Epidermal melanocyte (primary cell): ENCODE data around the gene GRAP2.
"Not testable (repeated sequence)": the region's sequence is repeated elsewhere in the genome, so short reads cannot be mapped to it uniquely, and the experiment has no call there.

Source experiments
- DNase-seq: peaks from one replicate; pipeline ENCODE4 v3.0.0; 2011; ENCODE audit warnings: low spot score; ENCODE audit not compliant: insufficient read length

Gene GRAP2

DNA sequence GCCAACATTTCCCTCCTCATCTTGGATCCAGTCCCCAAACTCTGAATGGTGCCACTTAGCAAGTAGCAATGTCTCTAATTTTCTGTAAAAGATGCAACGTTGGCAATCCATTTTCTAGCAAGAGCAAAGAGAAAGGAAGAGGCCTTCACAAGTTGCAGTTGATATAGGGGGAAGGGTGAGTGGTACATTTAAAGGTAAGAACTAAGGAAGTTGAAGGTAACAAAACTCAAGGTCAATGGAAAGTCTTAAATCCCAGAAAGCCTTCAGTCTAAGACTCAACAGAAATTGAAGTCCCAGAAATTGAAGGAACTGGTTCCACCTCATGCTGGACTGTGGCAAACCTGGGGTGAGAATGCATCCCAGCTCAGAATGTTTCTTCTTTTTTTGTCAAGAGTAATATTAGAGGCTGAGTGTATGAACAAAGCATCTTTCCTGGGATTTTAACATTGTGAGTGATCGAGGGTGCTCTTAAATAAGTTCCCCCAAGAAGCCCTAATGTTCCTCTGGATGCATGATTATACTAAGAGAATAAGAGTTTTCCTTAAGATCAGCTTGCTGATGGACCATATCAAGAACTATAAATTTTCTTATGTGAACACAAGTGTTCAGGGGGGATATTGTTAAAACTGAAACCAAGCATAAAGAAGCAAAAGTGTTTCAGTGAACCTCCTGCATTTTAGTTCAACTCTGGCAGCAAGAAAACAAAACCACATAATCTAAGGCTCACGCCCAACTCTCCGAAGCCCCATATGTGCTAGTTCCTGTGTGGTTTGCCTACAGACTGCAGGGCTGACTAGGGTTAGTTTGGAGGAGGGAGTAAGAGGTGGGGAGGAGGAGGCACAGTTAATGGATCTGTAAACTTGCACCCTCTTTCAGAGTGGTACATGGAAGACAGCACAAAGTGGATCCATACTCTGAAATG, at the start of gene GRAP2:
Gene GRAP2 (plus strand): TSS at position 779 of the 922 bp plus-strand sequence. CDS start 46,023 bp downstream, outside the sequence.
- no peak for DNase-seq

DNA sequence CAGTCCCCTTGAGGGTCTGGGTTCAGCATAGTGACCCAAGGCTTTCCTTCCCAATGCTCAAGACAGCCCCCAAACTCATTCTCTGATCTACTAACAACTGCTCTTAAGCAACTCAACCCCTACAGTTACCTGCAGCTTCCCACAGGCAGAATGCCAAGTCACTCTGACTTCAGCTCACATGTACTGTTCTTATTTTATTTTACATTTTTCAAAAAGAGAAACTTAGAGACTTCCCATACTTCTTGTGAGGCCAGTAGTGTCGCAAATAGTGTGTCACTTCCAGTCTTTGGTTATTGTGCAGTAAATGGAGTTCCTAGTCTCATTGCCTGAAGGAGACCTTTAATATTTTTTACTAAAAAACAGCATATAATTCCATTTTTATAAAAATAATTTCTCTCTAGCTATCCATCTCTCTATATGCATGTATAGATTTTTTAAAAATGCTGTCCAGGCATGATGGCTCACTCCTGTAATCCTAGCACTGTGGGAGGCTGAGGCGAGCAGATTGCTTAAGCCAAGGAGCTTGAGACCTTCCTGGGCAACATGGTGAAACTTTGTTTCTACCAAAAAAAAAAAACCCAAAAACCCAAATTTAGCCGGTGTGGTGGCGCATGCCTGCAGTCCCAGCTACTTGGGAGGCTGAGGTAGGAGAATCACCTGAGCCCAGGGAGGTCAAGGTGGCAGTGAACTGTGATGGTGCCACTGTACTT, 49.1 kb upstream of the GRAP2 start:
- no peak for DNase-seq

DNA sequence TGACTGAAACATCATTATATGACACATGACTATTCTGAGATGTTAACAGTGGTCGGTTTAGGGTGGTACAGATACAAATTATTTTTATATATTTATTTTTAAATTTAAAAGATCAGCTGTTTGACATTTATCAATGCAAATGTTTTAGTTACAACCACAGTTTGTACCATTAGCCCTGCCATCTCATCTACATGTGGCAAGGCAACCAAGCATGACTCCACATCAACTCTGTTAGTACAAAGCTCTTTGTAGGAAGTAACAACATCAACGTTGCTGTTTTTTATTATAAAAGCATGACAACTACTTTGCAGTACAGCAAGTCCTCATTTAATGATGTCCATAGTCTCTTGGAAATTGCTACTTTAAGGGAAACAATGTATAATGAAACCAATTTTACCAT, 48.1 kb upstream of the GRAP2 start:
- DNase-seq, result no peak

DNA sequence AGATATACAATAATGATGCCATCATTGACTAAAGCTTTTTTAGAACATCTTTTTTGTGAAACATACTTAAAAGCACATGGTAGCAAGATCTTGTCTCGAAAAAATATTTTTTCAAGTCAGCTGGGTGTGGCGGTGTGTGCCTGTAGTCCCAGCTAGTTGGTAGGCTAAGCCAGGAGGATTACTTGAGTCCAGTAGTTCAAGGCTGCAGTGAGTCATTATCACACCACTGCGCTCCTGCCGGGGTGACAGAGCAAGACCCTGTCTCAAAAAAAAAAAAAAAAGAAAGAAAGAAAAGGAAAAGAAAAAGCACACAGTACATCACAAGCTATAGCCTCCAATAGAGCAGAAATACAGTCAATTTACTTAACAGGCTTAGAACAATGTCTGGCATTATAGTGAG, 44.3 kb upstream of the GRAP2 start:
- no peak for DNase-seq

DNA sequence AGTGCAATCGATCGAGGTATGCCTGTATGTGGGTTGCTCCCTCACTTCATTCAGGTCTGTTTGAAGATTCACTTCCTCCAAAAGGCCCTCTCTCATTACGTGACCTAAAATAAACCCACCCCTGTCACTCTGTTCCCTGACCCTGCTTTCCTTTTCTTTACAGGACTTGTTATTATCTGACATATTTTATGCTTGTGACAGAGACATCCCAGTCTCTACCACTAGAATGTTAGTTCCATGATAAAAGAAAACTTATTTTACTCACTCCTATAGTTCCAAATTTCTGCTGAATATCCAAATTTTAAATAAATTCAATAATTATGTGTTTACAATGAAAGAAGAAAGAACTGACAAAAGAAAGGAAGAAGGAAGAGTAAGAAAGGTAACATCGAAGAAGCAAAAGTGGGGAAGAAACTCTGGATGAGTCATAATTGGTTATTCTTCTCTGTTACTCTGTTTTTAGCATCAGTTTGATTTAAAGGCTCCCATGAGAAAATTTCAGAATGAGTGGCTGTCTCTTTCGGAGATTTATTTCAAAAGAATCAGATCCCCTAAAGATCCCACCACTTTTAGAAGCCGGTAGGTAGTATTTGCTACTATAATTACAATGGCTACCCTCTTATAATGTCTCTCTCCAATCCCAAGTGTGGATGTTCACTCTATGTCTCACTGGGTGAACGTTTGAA, 40.8 kb upstream of the GRAP2 start:
- DNase-seq, result no peak

DNA sequence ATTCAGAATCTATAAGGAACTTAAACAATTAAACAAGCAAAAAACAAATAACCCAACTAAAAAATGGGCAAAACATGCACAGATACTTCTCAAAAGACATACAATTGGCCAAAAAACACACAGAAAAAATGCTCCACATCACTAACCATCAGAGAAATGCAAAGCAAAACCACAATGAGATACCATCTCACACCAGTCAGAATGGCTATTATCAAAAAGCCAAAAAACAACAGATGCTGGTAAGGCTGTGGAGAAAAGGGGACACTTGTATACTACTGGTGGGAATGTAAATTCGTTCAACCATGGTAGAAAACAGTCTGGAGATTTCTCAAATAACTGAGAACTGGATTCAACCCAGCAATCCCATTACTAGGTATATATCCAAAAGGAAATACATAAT, 32.1 kb upstream of the GRAP2 start:
- no peak for DNase-seq

DNA sequence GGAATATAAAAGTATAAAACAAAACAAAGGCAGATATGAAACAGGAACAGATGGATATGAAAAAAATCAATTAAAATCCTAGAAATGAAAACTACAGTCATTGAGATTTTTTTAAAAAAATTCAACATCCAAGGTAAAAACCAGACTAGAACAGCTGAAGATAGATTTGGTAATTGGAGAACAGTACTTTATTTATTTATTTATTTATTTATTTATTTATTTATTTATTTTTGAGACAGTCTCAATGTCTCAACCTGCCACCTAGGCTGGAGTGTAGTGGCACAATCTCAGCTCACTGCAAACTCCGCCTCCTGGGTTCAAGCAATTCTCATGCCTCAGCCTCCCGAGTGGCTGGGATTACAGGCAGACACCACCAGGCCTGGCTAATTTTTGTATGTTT, 31.1 kb upstream of the GRAP2 start:
- DNase-seq, result not testable (repeated sequence)

DNA sequence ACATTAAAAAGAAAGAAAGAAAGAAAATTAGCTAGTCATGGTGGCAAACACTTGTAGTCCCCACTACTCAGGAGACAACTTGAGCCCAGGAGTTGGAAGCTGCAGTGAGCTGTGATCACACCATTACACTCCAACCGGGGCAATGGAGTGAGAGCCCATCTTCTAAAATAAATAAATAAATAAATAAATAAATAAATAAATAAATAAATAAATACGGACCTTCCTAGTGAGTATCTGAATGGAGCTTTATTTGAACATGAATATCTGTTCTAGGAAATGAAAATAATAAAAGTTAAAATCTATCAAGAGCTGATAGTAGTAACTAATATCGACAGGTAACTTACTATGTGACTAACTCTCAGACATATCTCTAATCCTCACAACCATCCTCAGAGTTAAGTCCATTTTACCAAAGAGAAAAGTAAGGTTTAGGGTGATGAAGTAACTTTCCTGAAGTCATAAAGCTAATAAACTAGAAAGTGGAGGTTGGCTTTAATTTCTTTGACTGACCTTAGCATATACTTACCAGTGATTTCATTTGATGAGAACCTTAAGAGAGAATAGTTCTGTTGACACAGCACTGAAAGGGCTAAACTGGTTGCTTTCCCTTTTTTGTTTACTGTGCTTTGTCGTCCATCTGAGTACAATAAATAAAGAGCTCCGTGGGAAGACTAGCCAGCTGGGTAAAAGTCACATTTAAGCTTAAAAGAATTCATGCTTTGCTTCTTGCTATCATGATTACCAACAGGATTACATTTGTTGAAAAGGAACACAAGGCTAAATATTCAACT, 29.7 kb upstream of the GRAP2 start:
- peak; percentile 24 for DNase-seq

DNA sequence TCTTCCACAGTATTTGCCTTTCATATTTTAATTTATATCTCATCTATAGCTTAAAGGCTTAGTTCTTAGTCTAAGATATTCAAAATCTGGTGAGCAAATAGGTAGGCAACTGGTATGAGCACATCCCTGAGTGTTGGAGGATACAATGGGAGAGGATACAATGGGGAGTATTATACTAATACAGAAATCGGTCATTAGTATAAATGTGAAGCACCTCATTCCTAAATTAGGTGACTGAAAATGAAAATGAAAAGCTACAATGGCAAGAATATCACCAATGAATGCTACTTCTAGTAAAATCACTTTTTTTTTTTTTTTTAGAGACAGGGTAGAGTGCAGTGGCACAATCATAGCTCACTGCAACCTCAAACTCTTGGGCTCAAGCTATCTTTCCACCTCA, 28.3 kb upstream of the GRAP2 start:
- no peak for DNase-seq

DNA sequence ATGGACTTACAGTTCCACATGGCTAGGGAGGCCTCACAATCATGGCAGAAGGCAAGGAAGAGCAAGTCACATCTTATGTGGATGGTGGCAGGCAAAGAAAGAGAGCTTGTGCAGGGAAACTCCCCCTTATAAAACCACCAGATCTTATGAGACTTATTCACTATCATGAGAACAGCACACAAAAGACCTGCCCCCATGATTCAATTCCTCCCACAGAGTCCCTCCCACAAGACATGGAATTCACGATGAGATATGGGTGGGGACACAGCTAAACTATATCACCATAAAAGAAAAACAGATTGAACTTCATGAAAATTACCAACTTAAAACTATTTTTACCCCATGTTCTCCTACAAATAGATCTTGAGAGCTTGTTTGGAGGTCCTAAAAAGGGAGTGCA, 26.9 kb upstream of the GRAP2 start:
- no peak for DNase-seq

DNA sequence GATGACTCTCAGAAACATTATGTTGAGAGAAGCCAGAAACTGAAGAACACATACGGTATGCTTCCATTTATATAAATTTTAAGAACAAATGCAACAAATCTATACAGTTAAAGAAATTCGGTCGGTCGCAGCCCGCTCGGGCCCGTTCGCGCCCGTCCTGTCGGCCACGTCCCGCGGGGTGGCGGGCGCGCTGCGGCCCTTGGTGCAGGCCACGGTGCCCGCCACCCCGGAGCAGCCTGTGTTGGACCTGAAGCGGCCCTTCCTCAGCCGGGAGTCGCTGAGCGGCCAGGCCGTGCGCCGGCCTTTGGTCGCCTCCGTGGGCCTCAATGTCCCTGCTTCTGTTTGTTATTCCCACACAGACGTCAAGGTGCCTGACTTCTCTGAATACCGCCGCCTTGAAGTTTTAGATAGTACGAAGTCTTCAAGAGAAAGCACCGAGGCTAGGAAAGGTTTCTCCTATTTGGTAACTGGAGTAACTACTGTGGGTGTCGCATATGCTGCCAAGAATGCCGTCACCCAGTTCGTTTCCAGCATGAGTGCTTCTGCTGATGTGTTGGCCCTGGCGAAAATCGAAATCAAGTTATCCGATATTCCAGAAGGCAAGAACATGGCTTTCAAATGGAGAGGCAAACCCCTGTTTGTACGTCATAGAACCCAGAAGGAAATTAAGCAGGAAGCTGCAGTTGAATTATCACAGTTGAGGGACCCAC, 25.6 kb upstream of the GRAP2 start:
- not testable (repeated sequence) for DNase-seq

DNA sequence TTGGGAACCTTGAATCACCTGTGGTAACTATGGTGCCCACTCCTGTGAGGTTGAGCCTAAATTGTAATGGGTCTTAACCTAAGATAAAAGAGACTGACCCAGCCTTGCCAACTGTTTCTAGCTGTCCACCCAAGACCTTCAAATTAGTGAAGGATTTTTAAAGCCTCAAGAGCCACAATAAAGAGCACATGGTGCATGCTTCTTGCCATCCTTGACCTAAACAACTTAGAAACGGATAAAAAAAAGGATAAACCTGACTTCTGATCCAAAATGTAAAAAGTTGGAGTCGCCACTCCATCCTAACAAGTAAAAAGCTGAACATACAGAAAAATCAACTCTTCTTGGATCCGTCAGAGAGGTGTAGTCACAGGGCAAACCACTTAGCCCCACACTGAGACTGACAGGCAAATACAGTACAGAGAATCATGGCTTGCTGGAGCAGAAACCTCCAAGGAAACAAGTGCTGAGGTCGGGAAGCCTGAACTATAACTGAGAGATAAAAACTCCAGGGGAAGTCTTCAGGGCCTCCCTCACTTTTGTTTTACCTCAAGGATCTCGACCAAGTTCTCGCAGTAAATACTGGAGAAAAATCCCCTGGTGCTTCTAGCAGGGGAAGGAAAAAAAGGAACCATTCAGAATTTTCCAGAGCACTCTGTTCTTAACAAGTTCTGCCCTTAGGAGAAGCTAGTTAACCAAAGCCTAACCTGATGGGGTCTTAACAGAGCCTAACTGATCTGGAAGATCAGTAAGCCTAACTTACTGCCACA, 23.6 kb upstream of the GRAP2 start:
- DNase-seq, result no peak

DNA sequence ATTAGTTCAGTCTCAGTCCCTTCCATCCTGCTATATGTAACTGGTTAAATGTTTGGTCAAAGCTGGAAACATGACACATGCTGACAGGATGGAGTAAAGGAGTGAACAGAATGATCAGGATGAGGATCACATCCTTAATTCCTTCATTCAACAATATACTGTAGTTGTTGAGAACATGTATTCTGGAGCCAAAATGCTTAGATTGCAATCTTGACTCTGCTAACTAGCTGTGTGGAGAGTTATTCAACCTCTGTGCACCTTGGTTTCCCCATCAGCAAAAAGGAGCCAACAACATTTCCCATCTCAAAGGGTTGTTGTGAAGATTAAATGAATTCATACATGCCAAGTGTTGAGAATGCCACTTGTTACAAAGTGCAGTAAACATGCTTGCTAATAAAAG, 20.2 kb upstream of the GRAP2 start:
- no peak for DNase-seq

DNA sequence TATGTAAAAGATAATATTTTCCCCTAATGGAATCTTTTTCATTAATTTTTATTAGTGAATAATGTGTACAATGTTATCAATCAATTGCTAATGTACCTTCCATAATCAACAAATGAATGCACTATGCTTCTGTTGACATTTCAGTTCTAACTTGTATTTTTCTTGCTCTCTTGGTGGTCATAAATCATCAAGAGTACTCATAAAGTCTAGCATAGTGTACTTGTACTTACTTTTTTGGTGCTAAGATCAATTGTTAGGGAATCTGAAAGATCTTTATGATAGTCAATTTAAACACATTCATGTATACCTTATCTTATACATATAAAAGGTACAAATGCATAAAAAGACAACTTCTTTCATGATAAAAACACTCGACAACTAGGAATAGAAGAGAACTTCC, 17.8 kb upstream of the GRAP2 start:
- no peak for DNase-seq

DNA sequence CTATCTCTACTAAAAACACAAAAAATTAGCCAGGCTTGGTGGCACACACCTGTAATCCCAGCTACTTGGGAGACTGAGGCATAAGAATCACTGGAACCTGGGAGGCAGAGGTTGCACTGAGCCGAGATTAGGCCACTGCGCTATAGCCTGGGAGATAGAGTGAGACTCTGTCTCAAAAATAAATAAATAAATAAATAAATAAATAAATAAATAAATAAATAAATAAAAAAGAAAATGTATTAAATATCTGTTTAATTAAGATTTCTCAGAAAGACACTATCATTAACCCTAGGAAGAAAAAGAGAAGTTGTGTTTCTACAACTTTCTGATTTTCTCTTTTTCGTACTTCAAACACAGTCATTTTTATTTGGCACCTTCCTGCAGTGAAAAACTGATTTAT, 11.0 kb upstream of the GRAP2 start:
- not testable (repeated sequence) for DNase-seq

DNA sequence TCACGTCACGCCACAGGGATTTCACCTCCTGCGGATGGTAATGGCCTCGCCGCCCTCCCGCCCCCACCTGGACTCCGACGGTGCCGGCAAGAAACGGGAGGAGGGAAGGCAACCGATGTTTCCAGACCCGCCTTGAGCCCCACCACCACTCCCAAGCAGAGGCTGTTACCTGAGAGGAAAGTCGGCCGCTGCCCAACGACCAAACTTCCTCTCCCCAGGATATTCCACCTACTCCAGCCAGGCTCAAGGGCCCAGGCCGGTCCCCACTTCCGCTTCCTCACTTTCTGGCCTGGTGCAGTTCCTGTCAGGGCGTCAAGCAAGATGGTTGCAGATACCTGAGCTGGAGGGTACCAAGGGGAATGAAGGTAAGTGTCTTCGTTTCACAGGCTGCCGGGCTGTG, 7.4 kb upstream of the GRAP2 start, which contains the start of gene ENTHD1:
Gene ENTHD1 (minus strand): TSS at position 235 of the 400 bp plus-strand sequence. CDS start 6,012 bp downstream, outside the sequence.
- DNase-seq, result no peak

DNA sequence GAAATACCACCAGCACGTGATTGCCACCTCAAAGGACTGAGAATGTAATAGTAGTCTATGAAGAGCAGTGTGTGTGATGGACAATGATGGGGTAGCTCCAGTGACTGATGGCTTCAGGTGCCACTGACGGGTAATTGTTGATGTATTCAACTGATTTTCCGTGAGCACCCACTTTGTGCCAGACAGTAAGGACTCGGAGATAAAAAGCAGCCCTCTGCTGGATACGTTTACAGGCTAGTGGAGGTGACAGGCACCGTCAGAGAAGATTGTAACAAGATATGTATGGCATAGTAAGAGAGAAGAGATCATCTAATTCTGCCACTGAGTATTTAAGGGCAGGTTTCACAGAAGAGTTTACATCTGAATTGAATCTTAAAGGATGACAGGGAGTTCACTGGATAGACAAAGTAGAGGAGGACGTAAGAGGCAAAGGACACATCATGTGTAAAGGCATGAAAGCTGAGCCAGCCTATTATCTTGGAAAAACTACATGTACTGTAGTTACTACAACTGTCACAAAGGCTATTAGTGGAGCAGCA, 6.3 kb upstream of the GRAP2 start:
- DNase-seq, result no peak

DNA sequence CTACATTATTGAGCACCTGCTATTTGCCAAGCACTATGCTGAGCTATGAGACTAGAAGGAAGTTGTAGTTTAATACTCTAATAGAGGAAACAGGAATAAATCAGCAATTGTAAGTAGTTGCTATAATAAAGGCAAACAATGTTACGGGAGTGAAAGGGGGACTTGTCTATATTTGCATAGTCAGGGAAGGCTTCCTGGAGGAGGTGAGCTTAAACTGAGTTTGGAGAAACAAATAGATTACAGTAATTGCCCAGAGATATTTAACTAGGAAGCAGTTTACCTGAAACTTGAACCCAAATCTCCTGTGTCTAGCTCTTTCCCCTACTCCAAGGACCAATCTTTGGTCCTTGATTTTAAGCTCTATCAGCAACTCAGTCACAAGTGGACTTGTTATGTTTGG, 5.2 kb upstream of the GRAP2 start:
- DNase-seq, result no peak

DNA sequence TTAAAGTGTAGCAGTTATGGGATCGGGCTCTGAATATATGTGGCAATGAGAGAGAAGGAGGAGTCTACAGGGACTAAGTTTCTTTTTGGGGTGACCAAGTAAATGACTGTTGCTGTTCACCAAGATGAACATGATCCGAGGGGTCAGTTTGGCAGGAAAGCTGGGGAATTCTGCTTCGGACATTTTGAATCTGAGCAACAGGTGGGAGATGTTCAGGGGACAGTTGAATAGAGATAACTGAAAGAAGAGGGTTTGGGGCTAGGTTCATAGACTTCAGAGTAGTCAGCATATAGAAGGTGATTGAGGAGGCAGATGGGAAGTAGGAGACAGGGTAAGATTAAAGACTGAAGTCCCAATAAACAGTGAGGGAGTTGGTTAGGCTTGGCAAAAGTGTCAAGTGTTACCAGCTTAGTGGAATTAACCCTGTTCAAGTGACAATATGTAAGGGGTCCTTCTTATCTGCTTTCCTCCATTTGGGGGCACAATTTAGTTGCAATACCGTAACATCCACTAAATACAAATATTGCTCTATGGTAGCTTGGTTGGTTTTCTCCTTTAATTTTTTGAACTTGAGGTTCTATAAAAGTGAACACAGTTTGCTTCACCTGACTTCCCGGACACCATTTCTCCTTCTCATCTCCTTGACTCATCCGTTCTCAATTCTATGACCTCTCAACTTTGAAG, 4.4 kb upstream of the GRAP2 start:
- no peak for DNase-seq
